OCI-LY7 (cell line): ENCODE data around the gene ZNF490. TPM values are rescaled to one million over a fixed set of nuclear protein-coding genes. Genes with fewer than 3 reads are reported as not detected.
"Not testable (repeated sequence)": the region's sequence is repeated elsewhere in the genome, so short reads cannot be mapped to it uniquely, and the experiment has no call there.

Experiments used
- BruUV-seq: library from RNA; stranded (reverse); fragments of 400-500 nt; replicated peaks from 2 replicates; lab custom pipeline; 2021; lab: Mats Ljungman, UMichigan
- CTCF ChIA-PET: fragments of 300-600 bp; sonication (Branson Sonifier 250); formaldehyde crosslinking; loops from one replicate; lab custom pipeline; 2022; ENCODE audit warnings: antibody characterized with exemption; ENCODE audit not compliant: unreplicated experiment; lab: Charles Lee
- POLR2A ChIA-PET: fragments of 300-600 bp; sonication (Branson Sonifier 250); formaldehyde crosslinking; loops from one replicate; lab custom pipeline; 2022; ENCODE audit warnings: antibody characterized with exemption; lab: Charles Lee
- DNase-seq: peaks from one replicate; pipeline ENCODE4 v3.0.0-alpha.2; 2015; ENCODE audit warnings: low spot score
- H2AFZ ChIP-seq: fragments of 200-600 bp; sonication (generic), shearing (Covaris generic); 2 replicates; pipeline ENCODE4 v1.6.1; 2014; ENCODE audit warnings: mild to moderate bottlenecking, antibody characterized with exemption, low read length, moderate library complexity
- H3K27ac ChIP-seq: fragments of 200-600 bp; sonication (generic); 2 replicates; pipeline ENCODE4 v1.5.1; 2014; ENCODE audit warnings: mixed run types, low read depth, mild to moderate bottlenecking, moderate library complexity, low read length, inconsistent platforms; ENCODE audit not compliant: poor library complexity, severe bottlenecking
- H3K36me3 ChIP-seq: fragments of 200-600 bp; sonication (generic); 2 replicates; pipeline ENCODE4 v1.6.1; 2014; ENCODE audit warnings: mild to moderate bottlenecking, antibody characterized with exemption, low read length, moderate library complexity, mixed read lengths; ENCODE audit not compliant: insufficient read depth
- H3K4me1 ChIP-seq: fragments of 200-600 bp; sonication (generic); 2 replicates; pipeline ENCODE4 v1.5.1; 2014; ENCODE audit warnings: mild to moderate bottlenecking, low read length; ENCODE audit not compliant: insufficient read depth, poor library complexity, severe bottlenecking
- H3K4me2 ChIP-seq: fragments of 200-600 bp; sonication (generic); 2 replicates; pipeline ENCODE4 v1.6.1; 2014; ENCODE audit warnings: mild to moderate bottlenecking, low read length
- H3K4me3 ChIP-seq: fragments of 200-600 bp; sonication (generic); 2 replicates; pipeline ENCODE4 v1.5.1; 2014; ENCODE audit warnings: mild to moderate bottlenecking, low read depth, low read length; ENCODE audit not compliant: poor library complexity, severe bottlenecking
- H3K79me2 ChIP-seq: fragments of 200-600 bp; sonication (generic); 2 replicates; pipeline ENCODE4 v1.6.1; 2016; ENCODE audit warnings: low read depth, mild to moderate bottlenecking, low read length, moderate library complexity, mixed read lengths; ENCODE audit not compliant: insufficient read depth
- H3K9me2 ChIP-seq: fragments of 200-600 bp; sonication (generic); 2 replicates; pipeline ENCODE4 v1.6.1; 2016; ENCODE audit warnings: mild to moderate bottlenecking, low read length, mixed read lengths; ENCODE audit not compliant: insufficient read depth
- H3K9me3 ChIP-seq: fragments of 200-600 bp; sonication (generic); 2 replicates; pipeline ENCODE4 v1.6.1; 2014; ENCODE audit warnings: mild to moderate bottlenecking, mixed run types, low read length, mixed read lengths
- H4K20me1 ChIP-seq: fragments of 200-600 bp; sonication (generic); 2 replicates; pipeline ENCODE4 v1.6.1; 2014; ENCODE audit warnings: mild to moderate bottlenecking, antibody characterized with exemption, low read length, moderate library complexity, mixed read lengths; ENCODE audit not compliant: insufficient read depth
- CTCF ChIP-seq: fragments of 200-600 bp; sonication (generic); conservative IDR thresholded peaks from 2 replicates; pipeline ENCODE4 v1.5.1; 2014; ENCODE audit warnings: mild to moderate bottlenecking, antibody characterized with exemption, low read length, moderate library complexity, mixed read lengths
- EZH2phosphoT487 ChIP-seq: fragments of 200-600 bp; sonication (generic); IDR thresholded peaks from 2 replicates; pipeline ENCODE4 v1.6.1; 2018; ENCODE audit warnings: low read depth, borderline replicate concordance, mild to moderate bottlenecking, mixed run types, antibody characterized with exemption, low read length, moderate library complexity, mixed read lengths
- intact Hi-C: fragments of 100-400 bp; cut with micrococcal nuclease; formaldehyde crosslinking; loops from one replicate; pipeline ENCODE4 v1.10.0; 2022; ENCODE audit not compliant: unreplicated experiment
- total RNA-seq, 2 experiments: library from RNA; depleted of rRNA in 1 of 2; stranded (reverse); fragments of >200 nt in 1 of 2; shearing (Covaris generic) in 1 of 2; gene quantifications; 2 replicates each; pipeline ENCODE4 v1.2.3, GENCODE V29; 2014 to 2022

The ZNF490 gene
- total RNA-seq, 2 experiments from 2014 or later, result 8.1 to 8.6 TPM

- H4K20me1 ChIP-seq, result no peaks in the 10 kb centered on the region
- no peaks in the 10 kb centered on the region for H3K9me2 ChIP-seq
- H3K36me3 ChIP-seq, result peaks cover 20% of the 10 kb centered on the region
- no peaks in the 10 kb centered on the region for H3K9me3 ChIP-seq
- BruUV-seq, result no TSS peak
- H2AFZ ChIP-seq, result no peak overlapping the region
- H3K4me3 ChIP-seq, result no peak overlapping the region
- POLR2A ChIA-PET, result interaction anchor here (0.6 kb wide), 1 partner anchor 876 kb away, joined by 3 read pairs; no protein-coding TSS in a partner anchor
- DNase-seq, result no peak
- CTCF ChIA-PET, result no interaction called here
- H3K79me2 ChIP-seq, result no peaks in the 10 kb centered on the region
- TF ChIP-seq EZH2phosphoT487 (no peak), CTCF (no peak)
- no peaks in the 10 kb centered on the region for H3K4me1 ChIP-seq
- H3K4me2 ChIP-seq, result no peak overlapping the region
- H3K27ac ChIP-seq, result no peak overlapping the region
- intact Hi-C loops, result no loop called here
Observed at GRCh38 chr19:12647047-12647446, 36.4 kb upstream of the ZNF490 start.

GRCh38 chr19:12646551-12646950, 35.9 kb upstream of the ZNF490 start:
- Histone ChIP-seq H3K4me1 (no peaks in the 10 kb centered on the region), H3K4me3 (no peak overlapping the region), H3K4me2 (no peak overlapping the region), H3K36me3 (peaks cover 15% of the 10 kb centered on the region), H3K27ac (no peak overlapping the region), H3K9me3 (no peaks in the 10 kb centered on the region), H2AFZ (no peak overlapping the region), H3K79me2 (no peaks in the 10 kb centered on the region), H3K9me2 (no peaks in the 10 kb centered on the region), H4K20me1 (no peaks in the 10 kb centered on the region)
- BruUV-seq, result no TSS peak
- TF ChIP-seq CTCF (no peak), EZH2phosphoT487 (no peak)
- no peak for DNase-seq
- ChIA-PET POLR2A (interaction anchor here (0.6 kb wide), 1 partner anchor 876 kb away, joined by 3 read pairs; no protein-coding TSS in a partner anchor), CTCF (no interaction called here)
- intact Hi-C loops, result no loop called here

GRCh38 chr19:12643716-12644115, 33.1 kb upstream of the ZNF490 start:
- H3K9me3 ChIP-seq, BruUV-seq, H3K9me2 ChIP-seq, H3K79me2 ChIP-seq, CTCF ChIA-PET, DNase-seq, intact Hi-C loops, POLR2A ChIA-PET, H3K4me2 ChIP-seq, H3K36me3 ChIP-seq, H3K4me3 ChIP-seq, H2AFZ ChIP-seq, H3K4me1 ChIP-seq, H4K20me1 ChIP-seq, H3K27ac ChIP-seq: not testable (repeated sequence)
